ENCODE results near the gene INPP5A.

INPP5A gene

GRCh38 chr10:132804287-132804686 lies 266.7 kb downstream of the INPP5A start:
- in situ Hi-C loops (cut with MboI; ENCODE audit: low sequenced_read_pairs, unreplicated experiment): no loop called here
- no peak for TF ChIP-seq CTCF (IDR thresholded peaks at IDR 0.05; ENCODE audit: borderline replicate concordance, control extremely low read depth, extremely low read depth, insufficient read depth, missing control alignments)
- no peak for DNase-seq (ENCODE audit: low spot score)

- no peak for TF ChIP-seq CTCF (IDR thresholded peaks at IDR 0.05; ENCODE audit: borderline replicate concordance, control extremely low read depth, extremely low read depth, insufficient read depth, missing control alignments)
- in situ Hi-C loops (cut with MboI; ENCODE audit: low sequenced_read_pairs, unreplicated experiment): no loop called here
- DNase-seq (ENCODE audit: low spot score): no peak
Measured at GRCh38 chr10:132804785-132805426, 267.3 kb downstream of the INPP5A start.

GRCh38 chr10:132805599-132805998 lies 268.0 kb downstream of the INPP5A start:
- no peak for DNase-seq (ENCODE audit: low spot score)
- no peak for TF ChIP-seq CTCF (IDR thresholded peaks at IDR 0.05; ENCODE audit: borderline replicate concordance, control extremely low read depth, extremely low read depth, insufficient read depth, missing control alignments)
- in situ Hi-C loops (cut with MboI; ENCODE audit: low sequenced_read_pairs, unreplicated experiment): no loop called here

- TF ChIP-seq CTCF (IDR thresholded peaks at IDR 0.05; ENCODE audit: borderline replicate concordance, control extremely low read depth, extremely low read depth, insufficient read depth, missing control alignments): no peak
- in situ Hi-C loops (cut with MboI; ENCODE audit: low sequenced_read_pairs, unreplicated experiment): no loop called here
- no peak for DNase-seq (ENCODE audit: low spot score)
Measured at GRCh38 chr10:132806110-132806509, 268.5 kb downstream of the INPP5A start.

- no peak for TF ChIP-seq CTCF (IDR thresholded peaks at IDR 0.05; ENCODE audit: borderline replicate concordance, control extremely low read depth, extremely low read depth, insufficient read depth, missing control alignments)
- in situ Hi-C loops (cut with MboI; ENCODE audit: low sequenced_read_pairs, unreplicated experiment): no loop called here
- DNase-seq (ENCODE audit: low spot score): no peak
Measured at GRCh38 chr10:132806561-132807003, 269.0 kb downstream of the INPP5A start.

- DNase-seq (ENCODE audit: low spot score): no peak
- no peak for TF ChIP-seq CTCF (IDR thresholded peaks at IDR 0.05; ENCODE audit: borderline replicate concordance, control extremely low read depth, extremely low read depth, insufficient read depth, missing control alignments)
- in situ Hi-C loops (cut with MboI; ENCODE audit: low sequenced_read_pairs, unreplicated experiment): no loop called here
Measured at GRCh38 chr10:132807621-132808049, 270.0 kb downstream of the INPP5A start.

Data from GM13976 (cell line).